Stimulated activated naive B cell treated with anti-CD40 and anti-IgM and Interleukin-4, amounts not matched to agents 10 μg/mL and 1 μg/mL and 100 μg/mL, for 72 hours (primary cell): ENCODE measurements around the gene THAP7.
"Not testable (repeated sequence)": the region's sequence is repeated elsewhere in the genome, so short reads cannot be mapped to it uniquely, and the experiment has no call there.

ENCODE experiments used
- ATAC-seq, 2 donors: fragments of 150-1000 bp; cut with Tn5 transposase; replicated peaks; 2 replicates each; pipeline ENCODE4 v1.10.0; 2021; ENCODE audit warnings: moderate library complexity in 1 of 2
- DNase-seq: peaks from one replicate; pipeline ENCODE4 v3.0.0; 2021
- H3K27ac Mint-ChIP-seq: one replicate; pipeline ENCODE4 v1.8.0; 2022; ENCODE audit warnings: mild to moderate bottlenecking, mixed read lengths
- H3K27me3 Mint-ChIP-seq, 2 donors: one replicate each; pipeline ENCODE4 v1.8.0; 2022; ENCODE audit warnings: mixed read lengths in 2 of 2
- H3K36me3 Mint-ChIP-seq, 2 donors: one replicate each; pipeline ENCODE4 v1.8.0; 2022; ENCODE audit warnings: mixed read lengths in 2 of 2, mild to moderate bottlenecking in 1 of 2
- H3K4me1 Mint-ChIP-seq, 2 donors: one replicate each; pipeline ENCODE4 v1.8.0; 2022; ENCODE audit warnings: mixed read lengths in 2 of 2, mild to moderate bottlenecking in 1 of 2
- H3K4me3 Mint-ChIP-seq, 2 donors: one replicate each; pipeline ENCODE4 v1.8.0; 2022; ENCODE audit warnings: mild to moderate bottlenecking in 2 of 2, mixed read lengths in 2 of 2, moderate library complexity in 1 of 2
- H3K9me3 Mint-ChIP-seq, 2 donors: one replicate each; pipeline ENCODE4 v1.8.0; 2022; ENCODE audit warnings: mixed read lengths in 2 of 2, mild to moderate bottlenecking in 1 of 2

The THAP7 gene

GRCh38 chr22:21012446-21013407 is 10.8 kb upstream of the THAP7 start:
- DNase-seq (no peak), ATAC-seq (no peak)
- no peaks in the 10 kb centered on the region for H3K36me3 Mint-ChIP-seq
- no peak overlapping the region for H3K27ac Mint-ChIP-seq
- no peaks in the 10 kb centered on the region for H3K9me3 Mint-ChIP-seq
- H3K27me3 Mint-ChIP-seq, result peaks cover 0 to 10% of the 10 kb centered on the region in 2 donors
- H3K4me3 Mint-ChIP-seq, result no peak overlapping the region
- peaks cover 20 to 25% of the 10 kb centered on the region in 2 donors for H3K4me1 Mint-ChIP-seq

- H3K4me3 Mint-ChIP-seq, result no peak overlapping the region
These were observed 8.7 kb upstream of the THAP7 start for GRCh38 chr22:21010426-21011113.

GRCh38 chr22:21009638-21010425 is 7.9 kb upstream of the THAP7 start:
- Mint-ChIP-seq H3K4me1 (peaks cover 10 to 11% of the 10 kb centered on the region in 2 donors), H3K27me3 (no peaks in the 10 kb centered on the region), H3K27ac (no peak overlapping the region), H3K36me3 (no peaks in the 10 kb centered on the region), H3K9me3 (no peaks in the 10 kb centered on the region), H3K4me3 (no peak overlapping the region)
- ATAC-seq (no peak), DNase-seq (no peak)

More at GRCh38 chr22:21010426-21011113, 8.7 kb upstream of the THAP7 start:
- ATAC-seq (no peak), DNase-seq (no peak)
- Mint-ChIP-seq H3K9me3 (no peaks in the 10 kb centered on the region), H3K36me3 (no peaks in the 10 kb centered on the region), H3K27me3 (no peaks in the 10 kb centered on the region), H3K4me1 (peaks cover 15 to 19% of the 10 kb centered on the region in 2 donors), H3K27ac (peak overlapping the region; percentile 57)

- not testable (repeated sequence) for H3K9me3 Mint-ChIP-seq, H3K4me3 Mint-ChIP-seq, H3K36me3 Mint-ChIP-seq, H3K27ac Mint-ChIP-seq, DNase-seq, H3K27me3 Mint-ChIP-seq, ATAC-seq, H3K4me1 Mint-ChIP-seq
These were observed 7.3 kb upstream of the THAP7 start for GRCh38 chr22:21009208-21009607.

- Mint-ChIP-seq H3K9me3 (no peaks in the 10 kb centered on the region), H3K4me3 (peak overlapping the region; percentile 83 to 97), H3K4me1 (peaks cover 15 to 35% of the 10 kb centered on the region in 2 donors), H3K36me3 (peaks cover 15 to 16% of the 10 kb centered on the region in 2 donors), H3K27ac (peak overlapping the region; percentile 98), H3K27me3 (no peaks in the 10 kb centered on the region)
- no peak for ATAC-seq
- DNase-seq, result no peak
These were observed 1.9 kb upstream of the THAP7 start for GRCh38 chr22:21003782-21004181.

GRCh38 chr22:21000987-21001600 is 824 bp downstream of the THAP7 start:
- peak overlapping the region; percentile 83 to 97 for H3K4me3 Mint-ChIP-seq
- H3K36me3 Mint-ChIP-seq, result peaks cover 25 to 30% of the 10 kb centered on the region in 2 donors
- no peak for ATAC-seq
- H3K4me1 Mint-ChIP-seq, result peaks cover 22 to 44% of the 10 kb centered on the region in 2 donors
- H3K27ac Mint-ChIP-seq, result peak overlapping the region; percentile 98
- DNase-seq, result no peak
- H3K9me3 Mint-ChIP-seq, result no peaks in the 10 kb centered on the region
- H3K27me3 Mint-ChIP-seq, result no peaks in the 10 kb centered on the region

GRCh38 chr22:21000207-21000986 is 1.5 kb downstream of the THAP7 start:
- Mint-ChIP-seq H3K4me3 (peak overlapping the region; percentile 83 to 97), H3K27me3 (no peaks in the 10 kb centered on the region), H3K36me3 (peaks cover 29 to 34% of the 10 kb centered on the region in 2 donors), H3K9me3 (no peaks in the 10 kb centered on the region), H3K27ac (peak overlapping the region; percentile 98), H3K4me1 (peaks cover 23 to 46% of the 10 kb centered on the region in 2 donors)
- DNase-seq, result no peak
- ATAC-seq, result no peak

GRCh38 chr22:20999350-21000206 is 2.3 kb downstream of the THAP7 start:
- no peaks in the 10 kb centered on the region for H3K27me3 Mint-ChIP-seq
- H3K4me1 Mint-ChIP-seq, result peaks cover 23 to 46% of the 10 kb centered on the region in 2 donors
- peak overlapping the region; percentile 73 for H3K27ac Mint-ChIP-seq
- no peak for DNase-seq
- H3K4me3 Mint-ChIP-seq, result peak overlapping the region; percentile 83 to 97
- H3K9me3 Mint-ChIP-seq, result no peaks in the 10 kb centered on the region
- no peak for ATAC-seq
- peaks cover 30 to 41% of the 10 kb centered on the region in 2 donors for H3K36me3 Mint-ChIP-seq

GRCh38 chr22:20998411-20999336 is 3.2 kb downstream of the THAP7 start:
- no peaks in the 10 kb centered on the region for H3K27me3 Mint-ChIP-seq
- H3K9me3 Mint-ChIP-seq, result no peaks in the 10 kb centered on the region
- peak overlapping the region; percentile 92 for H3K27ac Mint-ChIP-seq
- no peak for ATAC-seq
- no peak for DNase-seq
- no peak overlapping the region for H3K4me3 Mint-ChIP-seq
- peaks cover 30 to 42% of the 10 kb centered on the region in 2 donors for H3K36me3 Mint-ChIP-seq
- peaks cover 23 to 43% of the 10 kb centered on the region in 2 donors for H3K4me1 Mint-ChIP-seq

GRCh38 chr22:20997536-20998257 is 4.2 kb downstream of the THAP7 start:
- H3K36me3 Mint-ChIP-seq, result peaks cover 33 to 46% of the 10 kb centered on the region in 2 donors

More at GRCh38 chr22:20997536-20998257, 4.2 kb downstream of the THAP7 start:
- Mint-ChIP-seq H3K27me3 (no peaks in the 10 kb centered on the region), H3K4me1 (peaks cover 19 to 33% of the 10 kb centered on the region in 2 donors), H3K27ac (peak overlapping the region; percentile 92), H3K9me3 (no peaks in the 10 kb centered on the region), H3K4me3 (no peak overlapping the region)
- ATAC-seq (no peak), DNase-seq (no peak)
